Activated CD8-positive, alpha-beta memory T cell treated with anti-CD3 and anti-CD28 coated beads, Interleukin-2, amount 50 U/mL, for 4 hours (primary cell): ENCODE measurements around the gene GHR.
"Not testable (repeated sequence)": the region's sequence is repeated elsewhere in the genome, so short reads cannot be mapped to it uniquely, and the experiment has no call there.

Experiments used
- DNase-seq: peaks from one replicate; pipeline ENCODE4 v3.0.0-alpha.2; 2020

The GHR gene

GRCh38 chr5:42654645-42655044 is 231.4 kb downstream of the GHR start:
- DNase-seq: no peak

- DNase-seq: no peak
Observed at GRCh38 chr5:42655982-42656650, 232.9 kb downstream of the GHR start.

GRCh38 chr5:42656651-42657015 is 233.4 kb downstream of the GHR start:
- DNase-seq: no peak

- not testable (repeated sequence) for DNase-seq
Observed at GRCh38 chr5:42659869-42660268, 236.6 kb downstream of the GHR start.

- DNase-seq: no peak
Observed at GRCh38 chr5:42665857-42666256, 242.6 kb downstream of the GHR start.

GRCh38 chr5:42666869-42667268 is 243.6 kb downstream of the GHR start:
- no peak for DNase-seq

GRCh38 chr5:42668254-42668653 is 245.0 kb downstream of the GHR start:
- DNase-seq: no peak

GRCh38 chr5:42672925-42673324 is 249.7 kb downstream of the GHR start:
- no peak for DNase-seq

- no peak for DNase-seq
Observed at GRCh38 chr5:42675602-42676001, 252.4 kb downstream of the GHR start.

- DNase-seq: no peak
Observed at GRCh38 chr5:42676362-42676761, 253.1 kb downstream of the GHR start.

- DNase-seq: no peak
Observed at GRCh38 chr5:42677156-42677842, 254.1 kb downstream of the GHR start.

GRCh38 chr5:42680046-42680445 is 256.8 kb downstream of the GHR start:
- no peak for DNase-seq

GRCh38 chr5:42685078-42685477 is 261.8 kb downstream of the GHR start:
- not testable (repeated sequence) for DNase-seq

- DNase-seq: no peak
Observed at GRCh38 chr5:42689391-42689790, 266.2 kb downstream of the GHR start.

- no peak for DNase-seq
Observed at GRCh38 chr5:42691413-42691937, 268.2 kb downstream of the GHR start.

- no peak for DNase-seq
Observed at GRCh38 chr5:42701351-42702059, 278.3 kb downstream of the GHR start.

- DNase-seq: no peak
Observed at GRCh38 chr5:42703238-42703637, 280.0 kb downstream of the GHR start.

- no peak for DNase-seq
Observed at GRCh38 chr5:42715785-42716184, 292.5 kb downstream of the GHR start.

GRCh38 chr5:42718591-42718990 is 295.4 kb downstream of the GHR start:
- DNase-seq: no peak

- DNase-seq: no peak
Observed at GRCh38 chr5:42719034-42719433, 295.8 kb downstream of the GHR start.

GRCh38 chr5:42720251-42720650 is 297.0 kb downstream of the GHR start:
- DNase-seq: no peak

GRCh38 chr5:42721484-42721883 is 298.2 kb downstream of the GHR start:
- DNase-seq: no peak

GRCh38 chr5:42734531-42735058 is 311.4 kb downstream of the GHR start:
- not testable (repeated sequence) for DNase-seq

- DNase-seq: no peak
Observed at GRCh38 chr5:42740920-42741319, 317.7 kb downstream of the GHR start.
